GM12875 (cell line): Measurements from ENCODE around the gene ESYT2.

Source experiments
- H3K4me3 ChIP-seq: one replicate; pipeline ENCODE4 v1.5.1; 2011; ENCODE audit warnings: low read depth, low read length, control low read depth
- TF ChIP-seq, protein P1 (sequence below): IDR thresholded peaks from 2 replicates; pipeline ENCODE4 v1.5.1; 2011; ENCODE audit warnings: low read depth, mild to moderate bottlenecking, control low read depth, inconsistent platforms, low read length, moderate library complexity, borderline replicate concordance; ENCODE audit not compliant: insufficient read depth

Gene ESYT2

GRCh38 chr7:158723266-158723665 is 106.0 kb downstream of the ESYT2 start:
- TF ChIP-seq, protein P1, sequence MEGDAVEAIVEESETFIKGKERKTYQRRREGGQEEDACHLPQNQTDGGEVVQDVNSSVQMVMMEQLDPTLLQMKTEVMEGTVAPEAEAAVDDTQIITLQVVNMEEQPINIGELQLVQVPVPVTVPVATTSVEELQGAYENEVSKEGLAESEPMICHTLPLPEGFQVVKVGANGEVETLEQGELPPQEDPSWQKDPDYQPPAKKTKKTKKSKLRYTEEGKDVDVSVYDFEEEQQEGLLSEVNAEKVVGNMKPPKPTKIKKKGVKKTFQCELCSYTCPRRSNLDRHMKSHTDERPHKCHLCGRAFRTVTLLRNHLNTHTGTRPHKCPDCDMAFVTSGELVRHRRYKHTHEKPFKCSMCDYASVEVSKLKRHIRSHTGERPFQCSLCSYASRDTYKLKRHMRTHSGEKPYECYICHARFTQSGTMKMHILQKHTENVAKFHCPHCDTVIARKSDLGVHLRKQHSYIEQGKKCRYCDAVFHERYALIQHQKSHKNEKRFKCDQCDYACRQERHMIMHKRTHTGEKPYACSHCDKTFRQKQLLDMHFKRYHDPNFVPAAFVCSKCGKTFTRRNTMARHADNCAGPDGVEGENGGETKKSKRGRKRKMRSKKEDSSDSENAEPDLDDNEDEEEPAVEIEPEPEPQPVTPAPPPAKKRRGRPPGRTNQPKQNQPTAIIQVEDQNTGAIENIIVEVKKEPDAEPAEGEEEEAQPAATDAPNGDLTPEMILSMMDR: no peak
- H3K4me3 ChIP-seq: no peak overlapping the region

- TF ChIP-seq, protein P1: no peak
- H3K4me3 ChIP-seq: no peak overlapping the region
Measured at GRCh38 chr7:158722574-158723237, 106.6 kb downstream of the ESYT2 start.

- no peak overlapping the region for H3K4me3 ChIP-seq
- TF ChIP-seq, protein P1: no peak
Measured at GRCh38 chr7:158720112-158720511, 109.2 kb downstream of the ESYT2 start.

DNA sequence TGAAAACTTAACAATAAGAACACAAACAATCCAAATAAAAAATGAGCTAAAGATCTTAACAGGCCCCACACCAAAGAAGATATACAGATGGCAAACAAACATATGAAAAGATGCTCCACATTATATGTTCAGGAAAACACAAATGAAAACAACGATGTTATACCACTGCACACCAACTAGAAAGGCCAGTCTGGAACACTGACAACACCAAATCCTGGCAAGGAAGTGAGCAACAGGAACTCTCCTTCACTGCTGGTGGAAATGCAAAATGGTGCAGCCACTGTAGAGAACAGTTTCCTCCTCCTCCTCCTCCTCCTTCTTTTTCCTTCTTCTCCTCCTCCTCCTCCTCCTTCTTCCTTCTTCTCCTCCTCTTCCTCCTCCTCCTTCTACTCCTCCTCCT is 112.5 kb downstream of the ESYT2 start:
- H3K4me3 ChIP-seq: no peak overlapping the region
- TF ChIP-seq, protein P1: no peak

DNA sequence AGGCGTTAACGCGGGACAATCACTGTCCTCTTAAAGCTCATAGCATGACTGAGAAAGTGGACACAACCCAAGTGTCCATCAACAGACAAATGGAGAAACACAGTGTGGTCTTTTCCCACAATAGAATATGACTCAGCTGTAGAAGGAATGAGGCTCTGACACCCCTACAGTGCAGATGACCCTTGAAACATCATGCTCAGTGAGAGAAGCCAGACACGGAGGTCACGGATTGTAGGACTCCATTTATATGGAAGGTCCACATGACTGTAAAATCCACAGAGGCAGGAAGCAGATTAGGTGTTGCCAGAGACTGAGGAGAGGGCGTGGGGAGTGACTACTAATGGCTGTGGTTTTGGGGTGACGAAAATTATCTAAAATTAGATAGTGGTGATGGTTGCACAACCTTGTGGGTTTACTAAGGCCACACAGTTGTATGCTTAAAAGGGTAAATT is 118.6 kb downstream of the ESYT2 start:
- H3K4me3 ChIP-seq: no peak overlapping the region
- TF ChIP-seq, protein P1: no peak

DNA sequence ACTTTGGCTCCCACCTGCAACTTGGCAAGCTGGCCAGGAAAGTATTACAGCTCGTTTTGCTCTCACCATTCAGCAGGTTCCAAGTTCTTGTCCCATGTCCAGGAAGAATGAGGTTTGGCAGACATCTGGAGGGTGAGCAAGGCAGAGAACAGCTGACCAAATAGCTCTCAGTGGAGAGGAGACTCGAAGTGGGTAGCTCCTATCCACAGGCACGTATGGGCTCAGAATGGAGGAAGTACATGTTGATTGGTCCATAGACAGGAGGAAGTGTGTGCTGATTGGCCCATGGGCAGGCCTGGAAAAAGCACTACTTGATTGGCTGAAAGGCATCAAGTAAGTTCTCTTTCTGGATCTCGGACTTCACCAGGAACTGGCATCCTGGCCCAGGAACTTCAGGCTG is 121.7 kb downstream of the ESYT2 start:
- TF ChIP-seq, protein P1: no peak
- no peak overlapping the region for H3K4me3 ChIP-seq

DNA sequence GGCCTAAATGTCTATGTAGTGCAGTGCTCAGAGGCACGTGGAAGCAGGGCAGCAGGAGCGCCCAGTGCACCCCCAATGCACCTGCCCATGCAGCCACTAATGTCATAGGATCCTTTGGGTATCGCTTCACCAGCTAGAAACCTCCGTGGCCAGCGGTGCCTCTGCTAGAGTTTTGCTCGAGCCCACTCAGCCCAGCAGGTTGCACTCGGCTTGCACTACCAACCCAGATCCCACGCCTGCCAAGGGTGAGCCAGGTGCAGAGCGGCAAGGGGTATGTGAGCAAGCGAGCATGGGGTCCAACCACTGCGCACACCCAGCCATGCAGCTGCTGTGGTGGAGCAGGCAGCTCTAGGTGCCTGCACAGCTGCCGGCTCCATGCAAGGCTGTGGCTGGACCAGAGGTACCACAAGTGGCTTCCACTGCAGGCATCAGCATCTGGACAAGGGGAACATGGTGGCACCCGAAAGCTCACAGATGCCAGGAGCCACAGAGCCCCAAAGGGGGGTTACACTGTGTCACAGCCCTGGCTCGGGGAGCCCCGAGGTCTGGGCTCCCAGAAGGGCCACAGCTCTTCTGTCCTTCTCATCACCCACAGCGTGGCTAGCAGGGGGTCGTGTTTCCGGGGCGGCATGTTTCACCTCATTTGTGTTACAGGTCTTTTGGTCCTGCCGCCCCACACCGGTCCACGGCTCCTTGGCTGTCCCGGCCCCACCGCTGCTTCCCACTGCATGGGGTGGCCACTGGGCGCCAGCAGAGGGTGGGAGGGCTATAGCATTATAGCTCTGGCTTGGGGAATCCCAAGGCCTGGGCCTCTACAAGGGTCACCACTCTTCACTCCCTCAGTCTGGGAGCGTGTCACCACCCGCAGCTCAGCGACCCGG is 122.4 kb downstream of the ESYT2 start:
- no peak overlapping the region for H3K4me3 ChIP-seq
- TF ChIP-seq, protein P1: no peak
